BLaER1 treated with 17β-estradiol and CSF1 and Interleukin-3, amounts not matched to agents 10 nM and 100 nM (cell line): ENCODE results near the gene SLC6A13.

Experiments used
- H3K27ac ChIP-seq, 11 experiments: shearing (Covaris generic); formaldehyde crosslinking; 2 replicates each; pipeline ENCODE4 v1.8.1; 2022
- H3K27me3 ChIP-seq, 11 experiments: shearing (Covaris generic); formaldehyde crosslinking; 2 replicates each; pipeline ENCODE4 v1.8.1; 2022
- H3K36me3 ChIP-seq, 11 experiments: shearing (Covaris generic); formaldehyde crosslinking; 2 replicates each; pipeline ENCODE4 v1.8.1; 2022
- H3K4me1 ChIP-seq, 10 experiments: shearing (Covaris generic); formaldehyde crosslinking; 2 replicates each; pipeline ENCODE4 v1.8.1; 2022
- H3K4me2 ChIP-seq, 11 experiments: shearing (Covaris generic); formaldehyde crosslinking; 2 replicates each; pipeline ENCODE4 v1.8.1; 2022
- H3K4me3 ChIP-seq, 10 experiments: shearing (Covaris generic); formaldehyde crosslinking; 2 replicates each; pipeline ENCODE4 v1.8.1; 2022
- H3K9ac ChIP-seq, 11 experiments: shearing (Covaris generic); formaldehyde crosslinking; 2 replicates each; pipeline ENCODE4 v1.8.1; 2022
- H3K9me3 ChIP-seq, 11 experiments: shearing (Covaris generic); formaldehyde crosslinking; replicated peaks in 1 of 11; 2 replicates each; pipeline ENCODE4 v1.8.1; 2022
- H4K20me1 ChIP-seq, 11 experiments: shearing (Covaris generic); formaldehyde crosslinking; 2 replicates each; pipeline ENCODE4 v1.8.1; 2022
- Cebpa-rat ChIP-seq, 11 experiments: shearing (Covaris generic); IDR thresholded peaks; 2 replicates each; pipeline ENCODE4 v1.8.1; 2022

SLC6A13 gene

DNA sequence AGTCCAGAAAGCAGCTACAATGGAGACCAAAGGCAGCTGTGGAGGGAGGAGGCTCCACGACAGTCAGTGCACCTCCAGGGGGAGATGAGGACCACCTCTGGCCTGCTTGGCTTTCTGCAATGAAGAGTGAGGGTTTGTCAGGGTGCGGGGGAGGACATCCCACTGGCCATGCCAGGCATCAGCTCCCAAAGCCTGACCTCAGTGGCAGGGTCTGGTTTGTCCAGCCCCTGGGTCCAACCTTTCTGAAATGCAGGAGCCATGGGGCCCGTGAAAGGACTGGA is 83.9 kb downstream of the SLC6A13 start:
- TF ChIP-seq Cebpa-rat (IDR thresholded peaks at IDR 0.05) = no peak
- H3K9me3 ChIP-seq = no peaks in the 10 kb centered on the region
- no peaks in the 10 kb centered on the region for H3K27me3 ChIP-seq
- no peaks in the 10 kb centered on the region for H3K36me3 ChIP-seq
- H3K4me1 ChIP-seq = peaks cover 32 to 54% (median 39%) of the 10 kb centered on the region in 10 experiments
- no peak overlapping the region for H3K27ac ChIP-seq
- H3K4me3 ChIP-seq = no peak overlapping the region
- H3K4me2 ChIP-seq = no peak overlapping the region
- H3K9ac ChIP-seq = no peak overlapping the region
- H4K20me1 ChIP-seq = no peaks in the 10 kb centered on the region; a peak in 2 of 22 replicates

DNA sequence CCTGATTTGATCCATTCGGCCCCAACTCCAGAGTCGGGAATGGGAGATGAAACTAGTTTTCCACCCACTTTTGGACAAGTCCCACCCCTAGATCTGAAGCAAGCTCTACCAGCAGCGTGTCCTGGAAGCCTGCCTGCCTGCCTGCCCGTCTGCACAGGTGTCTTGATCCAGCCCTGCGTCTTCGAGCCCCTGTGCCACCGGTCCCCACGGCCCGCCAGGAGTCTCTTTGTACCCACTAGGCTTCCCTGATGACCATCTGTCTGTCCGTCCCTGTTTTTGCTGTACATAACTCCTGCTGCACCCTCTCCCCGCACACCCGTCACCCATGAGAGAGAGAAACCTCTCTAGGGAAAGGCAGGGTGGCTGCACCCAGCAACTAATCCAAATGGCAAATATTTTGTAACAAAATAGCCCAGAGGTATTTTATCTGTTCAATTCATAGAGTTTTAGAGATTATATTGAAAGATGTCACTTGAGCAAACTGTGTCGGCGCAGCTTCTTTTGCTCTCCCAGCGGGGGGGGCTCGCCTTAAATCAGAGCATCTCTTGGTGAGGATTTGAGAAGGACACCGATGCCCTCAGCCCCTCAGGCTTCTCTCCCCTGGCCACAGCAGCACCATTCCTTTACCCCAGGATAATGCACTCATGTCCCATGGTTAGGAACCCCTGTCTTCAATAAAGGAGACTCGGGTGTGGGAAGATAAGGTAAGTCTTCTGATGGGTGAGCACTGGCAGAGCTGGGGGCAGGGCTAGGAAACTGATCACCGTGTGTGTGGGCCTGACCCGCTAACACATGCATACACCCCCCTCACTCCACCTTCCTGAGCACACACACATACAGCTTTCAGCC is 84.4 kb downstream of the SLC6A13 start:
- H3K4me2 ChIP-seq = no peak overlapping the region
- no peak for TF ChIP-seq Cebpa-rat (IDR thresholded peaks at IDR 0.05)
- no peak overlapping the region for H3K4me3 ChIP-seq
- H3K9ac ChIP-seq = no peak overlapping the region; a peak in 1 of 22 replicates
- no peaks in the 10 kb centered on the region for H3K36me3 ChIP-seq
- no peaks in the 10 kb centered on the region; a peak in 2 of 22 replicates for H4K20me1 ChIP-seq
- peaks cover 38 to 59% (median 45%) of the 10 kb centered on the region in 10 experiments for H3K4me1 ChIP-seq
- H3K27ac ChIP-seq = no peak overlapping the region
- H3K27me3 ChIP-seq = no peaks in the 10 kb centered on the region
- no peaks in the 10 kb centered on the region for H3K9me3 ChIP-seq

DNA sequence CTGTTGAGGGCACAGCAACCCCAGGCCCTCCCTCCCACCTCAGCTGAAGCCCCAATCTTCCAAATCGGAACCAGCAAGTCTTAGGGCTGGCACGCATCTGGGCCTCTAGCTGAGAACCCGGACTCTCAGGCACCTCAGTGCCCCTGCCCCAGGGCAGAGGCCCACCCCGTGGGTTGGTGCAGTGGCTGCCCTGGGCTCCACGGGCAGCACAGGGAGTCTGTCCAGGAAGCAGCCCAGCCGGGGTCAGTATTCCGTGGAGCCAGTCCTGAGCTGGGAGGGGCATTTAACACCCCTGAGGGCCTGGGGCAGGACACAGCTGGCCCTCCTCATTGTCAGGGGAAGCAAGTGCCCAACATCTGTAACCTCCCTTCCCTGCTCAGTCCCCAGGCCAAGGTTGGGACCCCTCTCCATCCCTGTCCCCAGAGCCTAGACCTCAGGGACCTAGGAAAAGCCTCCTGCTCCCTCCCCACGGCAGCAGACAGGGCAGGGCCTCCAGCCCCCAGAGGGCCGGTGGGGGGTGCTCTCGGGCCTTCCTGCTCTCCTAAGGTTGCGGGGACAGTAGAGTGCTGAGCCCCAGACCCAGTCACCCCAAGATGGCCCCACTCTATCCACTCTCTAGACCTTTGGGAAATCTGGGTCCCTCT is 85.2 kb downstream of the SLC6A13 start:
- peak overlapping the region in 6 of 11 experiments; percentile 66 to 79 (median 73); a peak in 13 of 22 replicates for H3K4me2 ChIP-seq
- no peaks in the 10 kb centered on the region for H3K27me3 ChIP-seq
- no peaks in the 10 kb centered on the region for H3K9me3 ChIP-seq
- H3K9ac ChIP-seq = peak overlapping the region in 1 of 11 experiments; percentile 15; a peak in 1 of 22 replicates
- no peaks in the 10 kb centered on the region for H3K36me3 ChIP-seq
- H4K20me1 ChIP-seq = no peaks in the 10 kb centered on the region; a peak in 2 of 22 replicates
- peaks cover 45 to 62% (median 52%) of the 10 kb centered on the region in 10 experiments for H3K4me1 ChIP-seq
- no peak overlapping the region for H3K4me3 ChIP-seq
- TF ChIP-seq Cebpa-rat (IDR thresholded peaks at IDR 0.05) = no peak
- peak overlapping the region in 3 of 11 experiments; percentile 14 to 26 (median 22); a peak in 4 of 22 replicates for H3K27ac ChIP-seq

DNA sequence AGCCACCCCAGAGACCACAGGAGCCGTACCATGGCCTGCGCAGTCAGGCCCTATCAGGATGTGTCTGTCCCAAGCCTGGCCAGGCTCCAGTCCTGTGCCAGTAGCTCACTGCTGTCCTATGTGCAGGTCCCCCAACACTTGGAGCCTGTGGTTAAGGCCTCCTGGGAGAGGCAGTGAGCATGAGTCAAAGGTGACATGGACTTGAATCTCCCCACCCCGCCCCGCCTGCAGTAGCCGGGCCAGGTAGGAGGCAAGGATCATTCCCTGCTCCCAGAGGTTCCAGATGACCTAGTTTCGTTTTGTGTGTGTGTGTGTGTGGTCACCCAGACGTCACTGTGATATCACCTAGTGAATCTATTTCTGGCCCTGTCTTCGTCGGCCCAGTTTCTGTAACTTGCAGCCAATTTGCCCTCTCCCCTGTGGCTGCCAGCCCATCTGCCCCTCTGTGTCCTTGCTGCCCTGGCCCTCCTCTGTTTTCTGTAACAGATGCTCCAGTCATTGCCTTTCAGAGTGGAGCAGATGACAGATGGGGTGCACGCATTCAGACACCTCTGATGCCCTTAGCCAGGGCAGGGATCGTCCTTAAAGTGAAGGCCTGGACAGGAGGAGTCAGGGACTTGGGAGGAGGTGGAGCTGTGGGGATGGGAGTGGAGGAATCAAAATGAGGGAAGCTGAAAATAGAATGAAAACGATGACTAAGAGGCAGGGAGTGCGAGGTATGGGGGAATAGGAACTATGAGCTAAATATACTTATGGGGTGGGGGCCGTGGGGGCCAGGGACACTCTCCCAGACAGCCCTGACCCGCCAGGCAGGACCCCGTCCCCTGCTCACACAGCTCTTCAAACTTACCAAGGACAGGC is 86.1 kb downstream of the SLC6A13 start:
- Histone ChIP-seq H3K9ac (peak overlapping the region in 1 of 11 experiments; percentile 15; a peak in 3 of 22 replicates), H3K4me1 (peaks cover 48 to 62% (median 53%) of the 10 kb centered on the region in 10 experiments), H3K4me2 (peak overlapping the region; percentile 44 to 79 (median 67)), H3K4me3 (no peak overlapping the region), H3K36me3 (no peaks in the 10 kb centered on the region), H3K27ac (peak overlapping the region in 3 of 11 experiments; percentile 14 to 29 (median 22); a peak in 4 of 22 replicates), H3K9me3 (no peaks in the 10 kb centered on the region), H3K27me3 (no peaks in the 10 kb centered on the region), H4K20me1 (no peaks in the 10 kb centered on the region; a peak in 2 of 22 replicates)
- TF ChIP-seq Cebpa-rat (IDR thresholded peaks at IDR 0.05) = no peak

DNA sequence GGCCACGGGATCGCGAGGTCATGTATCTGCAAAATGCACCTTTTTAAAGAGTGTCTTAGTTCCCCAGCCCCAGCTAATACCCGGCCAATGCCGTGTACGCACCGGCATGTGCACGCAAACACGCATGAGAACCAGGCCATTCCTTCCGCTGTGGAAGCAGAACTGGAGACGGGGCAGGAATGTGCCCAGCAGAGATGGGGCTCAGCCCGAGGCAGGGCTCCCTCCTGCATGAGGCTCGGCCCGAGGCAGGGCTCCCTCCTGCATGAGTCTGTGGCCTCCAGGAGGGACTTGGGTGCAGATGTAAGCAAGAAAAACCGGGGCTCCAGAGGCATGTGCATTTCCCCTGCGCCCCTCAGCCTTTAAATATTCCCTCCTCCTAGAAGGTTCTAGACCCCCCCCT is 86.9 kb downstream of the SLC6A13 start:
- no peaks in the 10 kb centered on the region; a peak in 2 of 22 replicates for H4K20me1 ChIP-seq
- no peaks in the 10 kb centered on the region for H3K36me3 ChIP-seq
- no peak for TF ChIP-seq Cebpa-rat (IDR thresholded peaks at IDR 0.05)
- H3K27me3 ChIP-seq = no peaks in the 10 kb centered on the region
- no peak overlapping the region for H3K9ac ChIP-seq
- no peaks in the 10 kb centered on the region for H3K9me3 ChIP-seq
- H3K27ac ChIP-seq = no peak overlapping the region
- no peak overlapping the region for H3K4me3 ChIP-seq
- peak overlapping the region in 10 of 11 experiments; percentile 44 to 79 (median 68); a peak in 19 of 22 replicates for H3K4me2 ChIP-seq
- H3K4me1 ChIP-seq = peaks cover 45 to 59% (median 50%) of the 10 kb centered on the region in 10 experiments

DNA sequence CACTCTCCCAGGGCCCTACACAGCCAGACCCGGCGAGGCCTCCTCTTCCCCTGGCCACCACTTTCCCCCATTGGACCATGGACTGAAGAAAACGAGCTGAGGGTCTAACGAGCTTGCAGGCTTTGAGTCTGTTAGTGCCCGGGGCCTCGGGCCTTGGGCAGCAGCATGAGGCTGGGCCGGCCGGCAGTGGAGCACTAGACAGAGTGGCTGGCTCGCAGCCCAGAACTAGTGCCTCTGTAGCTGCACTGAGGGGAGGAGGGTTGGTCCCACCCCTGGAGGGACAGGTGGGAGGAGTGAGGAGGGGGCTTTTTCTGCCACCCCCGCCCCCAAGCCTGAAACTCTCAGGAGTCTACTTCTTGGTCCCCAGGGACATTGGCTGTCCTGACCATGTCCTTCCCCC is 87.4 kb downstream of the SLC6A13 start:
- TF ChIP-seq Cebpa-rat (IDR thresholded peaks at IDR 0.05) = no peak
- no peaks in the 10 kb centered on the region for H3K27me3 ChIP-seq
- H3K4me1 ChIP-seq = peaks cover 40 to 54% (median 45%) of the 10 kb centered on the region in 10 experiments
- H4K20me1 ChIP-seq = no peaks in the 10 kb centered on the region; a peak in 2 of 22 replicates
- H3K4me2 ChIP-seq = no peak overlapping the region
- H3K4me3 ChIP-seq = no peak overlapping the region
- no peaks in the 10 kb centered on the region for H3K9me3 ChIP-seq
- H3K36me3 ChIP-seq = no peaks in the 10 kb centered on the region
- no peak overlapping the region for H3K27ac ChIP-seq
- H3K9ac ChIP-seq = no peak overlapping the region

DNA sequence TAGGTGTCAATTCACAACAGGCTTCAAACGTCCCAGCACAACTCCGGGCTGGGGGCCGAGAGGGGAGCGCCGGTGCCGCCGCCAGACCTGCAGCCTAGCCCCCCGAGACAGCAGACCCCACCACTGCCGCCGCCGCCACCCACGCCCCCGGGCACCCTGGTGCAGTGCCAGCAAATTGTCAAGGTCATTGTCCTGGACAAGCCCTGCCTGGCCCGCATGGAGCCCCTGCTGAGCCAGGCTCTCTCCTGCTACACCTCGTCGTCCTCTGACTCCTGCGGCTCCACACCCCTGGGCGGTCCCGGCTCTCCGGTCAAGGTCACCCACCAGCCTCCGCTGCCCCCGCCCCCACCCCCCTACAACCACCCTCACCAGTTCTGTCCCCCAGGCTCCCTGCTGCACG is 88.0 kb downstream of the SLC6A13 start:
- no peaks in the 10 kb centered on the region; a peak in 2 of 22 replicates for H4K20me1 ChIP-seq
- H3K27ac ChIP-seq = no peak overlapping the region
- H3K9me3 ChIP-seq = no peaks in the 10 kb centered on the region
- H3K4me2 ChIP-seq = no peak overlapping the region
- TF ChIP-seq Cebpa-rat (IDR thresholded peaks at IDR 0.05) = no peak
- H3K4me3 ChIP-seq = no peak overlapping the region
- no peak overlapping the region for H3K9ac ChIP-seq
- H3K27me3 ChIP-seq = no peaks in the 10 kb centered on the region
- peaks cover 42 to 52% (median 45%) of the 10 kb centered on the region in 10 experiments for H3K4me1 ChIP-seq
- H3K36me3 ChIP-seq = no peaks in the 10 kb centered on the region

DNA sequence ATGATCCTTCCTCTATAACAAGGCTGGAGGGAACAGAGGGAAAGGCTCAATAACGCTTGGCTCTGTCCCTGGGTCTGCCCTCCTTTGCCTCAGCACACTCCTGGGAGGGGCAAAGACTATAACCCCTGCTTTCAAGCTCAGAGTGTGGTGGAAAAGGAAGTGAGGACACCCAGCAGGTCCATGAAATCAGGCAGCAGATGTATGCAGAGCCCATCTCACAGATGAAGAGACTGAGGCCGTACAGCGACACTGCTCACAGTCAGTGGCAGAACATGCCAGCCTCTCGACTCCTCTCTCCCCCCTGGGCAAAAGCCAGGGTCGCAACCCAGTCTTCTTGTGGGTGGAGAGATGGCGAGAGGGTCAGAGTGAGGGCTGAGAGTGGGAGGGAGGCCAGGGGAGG is 88.5 kb downstream of the SLC6A13 start:
- H3K4me1 ChIP-seq = peaks cover 45 to 57% (median 48%) of the 10 kb centered on the region in 10 experiments
- H3K4me2 ChIP-seq = peak overlapping the region in 6 of 11 experiments; percentile 57 to 73 (median 66); a peak in 10 of 22 replicates
- TF ChIP-seq Cebpa-rat (IDR thresholded peaks at IDR 0.05) = no peak
- no peaks in the 10 kb centered on the region for H3K9me3 ChIP-seq
- H3K27ac ChIP-seq = no peak overlapping the region
- H3K36me3 ChIP-seq = no peaks in the 10 kb centered on the region
- no peaks in the 10 kb centered on the region; a peak in 1 of 22 replicates for H4K20me1 ChIP-seq
- no peak overlapping the region for H3K4me3 ChIP-seq
- H3K27me3 ChIP-seq = no peaks in the 10 kb centered on the region
- H3K9ac ChIP-seq = no peak overlapping the region
